HEK293 (cell line): ENCODE results near the gene DEUP1.

Experiments
- CTCF ChIA-PET: fragments of 350-600 bp; formaldehyde crosslinking; extraction: SDS; loops from one replicate; lab custom pipeline; 2021; ENCODE audit warnings: antibody characterized with exemption; lab: Yijun Ruan, JAX
- POLR2A ChIA-PET: fragments of 300-600 bp; formaldehyde crosslinking; extraction: SDS; loops from one replicate; lab custom pipeline; 2020; ENCODE audit warnings: antibody characterized with exemption, inconsistent platforms; lab: Yijun Ruan, JAX
- H3K27ac ChIP-seq: fragments of 200-500 bp; sonication (Bioruptor generic); 2 replicates; pipeline ENCODE4 v1.5.1; 2014; ENCODE audit warnings: low read depth, low read length, control low read depth, inconsistent platforms; ENCODE audit errors: extremely low read depth
- H3K36me3 ChIP-seq, 2 experiments: fragments of 200-500 bp in 1 of 2; sonication (Bioruptor generic) in 1 of 2; 1 replicate in 1 of 2; 2 replicates in 1 of 2; pipeline ENCODE4 v1.5.1; 2014 to 2017; ENCODE audit warnings: inconsistent platforms in 2 of 2, low read length in 2 of 2; ENCODE audit not compliant: control insufficient read depth in 2 of 2, insufficient read depth in 1 of 2
- H3K4me1 ChIP-seq: fragments of 200-500 bp; sonication (Bioruptor generic); 2 replicates; pipeline ENCODE4 v1.5.1; 2014; ENCODE audit warnings: mild to moderate bottlenecking, low read length, inconsistent platforms; ENCODE audit not compliant: control insufficient read depth, insufficient read depth
- H3K4me3 ChIP-seq: 2 replicates; pipeline ENCODE4 v1.5.1; 2011; ENCODE audit warnings: low read depth, mild to moderate bottlenecking, control low read depth, low read length, moderate library complexity
- H3K9me3 ChIP-seq: fragments of 200-500 bp; sonication (Bioruptor generic); 2 replicates; pipeline ENCODE4 v1.5.1; 2014; ENCODE audit warnings: low read depth, low read length, inconsistent platforms; ENCODE audit not compliant: control insufficient read depth, insufficient read depth
- IKZF3 ChIP-seq: fragments of 450-650 bp; IDR thresholded peaks from 2 replicates; pipeline ENCODE4 v1.5.0; 2018; ENCODE audit warnings: missing biosample characterization, mild to moderate bottlenecking, missing genetic modification characterization, moderate library complexity
- KLF10 ChIP-seq: fragments of 450-650 bp; IDR thresholded peaks from 2 replicates; pipeline ENCODE4 v1.5.1; 2018; ENCODE audit warnings: missing biosample characterization, mild to moderate bottlenecking, missing genetic modification characterization
- MZF1 ChIP-seq: fragments of 450-650 bp; formaldehyde crosslinking; IDR thresholded peaks from 2 replicates; pipeline ENCODE4 v1.5.1; 2017; ENCODE audit warnings: missing biosample characterization, missing genetic modification characterization, borderline replicate concordance
- SP3 ChIP-seq: fragments of 450-650 bp; formaldehyde crosslinking; IDR thresholded peaks from 2 replicates; pipeline ENCODE4 v1.5.1; 2016; ENCODE audit warnings: missing biosample characterization, missing genetic modification characterization
- ZBTB20 ChIP-seq: fragments of 450-650 bp; formaldehyde crosslinking; IDR thresholded peaks from 2 replicates; pipeline ENCODE4 v1.5.1; 2016; ENCODE audit warnings: missing biosample characterization, missing genetic modification characterization
- ZBTB8A ChIP-seq: fragments of 450-650 bp; formaldehyde crosslinking; IDR thresholded peaks from 2 replicates; pipeline ENCODE4 v1.5.1; 2016; ENCODE audit warnings: missing biosample characterization, missing genetic modification characterization
- ZFP37 ChIP-seq: fragments of 450-650 bp; formaldehyde crosslinking; IDR thresholded peaks from 2 replicates; pipeline ENCODE4 v1.5.1; 2016; ENCODE audit warnings: missing biosample characterization, missing genetic modification characterization
- ZNF16 ChIP-seq: fragments of 450-650 bp; formaldehyde crosslinking; IDR thresholded peaks from 2 replicates; pipeline ENCODE4 v1.5.1; 2016; ENCODE audit warnings: low read depth, missing biosample characterization, missing genetic modification characterization
- ZNF175 ChIP-seq: fragments of 450-650 bp; formaldehyde crosslinking; IDR thresholded peaks from 2 replicates; pipeline ENCODE4 v1.5.1; 2016; ENCODE audit warnings: missing biosample characterization, missing genetic modification characterization
- ZNF19 ChIP-seq: fragments of 450-650 bp; formaldehyde crosslinking; IDR thresholded peaks from 2 replicates; pipeline ENCODE4; 2016; ENCODE audit warnings: missing biosample characterization, missing genetic modification characterization, low read depth
- ZNF202 ChIP-seq: fragments of 450-650 bp; formaldehyde crosslinking; IDR thresholded peaks from 2 replicates; pipeline ENCODE4 v1.5.1; 2016; ENCODE audit warnings: missing biosample characterization, missing genetic modification characterization, borderline replicate concordance
- ZNF221 ChIP-seq: fragments of 450-650 bp; formaldehyde crosslinking; IDR thresholded peaks from 2 replicates; pipeline ENCODE4 v1.5.1; 2017; ENCODE audit warnings: missing biosample characterization, missing genetic modification characterization, borderline replicate concordance
- ZNF223 ChIP-seq: fragments of 450-650 bp; formaldehyde crosslinking; IDR thresholded peaks from 2 replicates; pipeline ENCODE4 v1.5.1; 2016; ENCODE audit warnings: missing biosample characterization, missing genetic modification characterization
- ZNF394 ChIP-seq: fragments of 450-650 bp; formaldehyde crosslinking; IDR thresholded peaks from 2 replicates; pipeline ENCODE4 v1.5.1; 2016; ENCODE audit warnings: missing biosample characterization, missing genetic modification characterization, mild to moderate bottlenecking, moderate library complexity, borderline replicate concordance
- ZNF416 ChIP-seq: fragments of 450-650 bp; formaldehyde crosslinking; IDR thresholded peaks from 2 replicates; pipeline ENCODE4 v1.5.1; 2016; ENCODE audit warnings: missing biosample characterization, missing genetic modification characterization
- ZNF423 ChIP-seq: fragments of 450-650 bp; formaldehyde crosslinking; IDR thresholded peaks from 2 replicates; pipeline ENCODE4 v1.5.1; 2016; ENCODE audit warnings: missing biosample characterization, missing genetic modification characterization
- ZNF514 ChIP-seq: fragments of 450-650 bp; formaldehyde crosslinking; IDR thresholded peaks from 2 replicates; pipeline ENCODE4 v1.5.1; 2016; ENCODE audit warnings: missing biosample characterization, missing genetic modification characterization
- ZNF596 ChIP-seq: fragments of 450-650 bp; IDR thresholded peaks from 2 replicates; pipeline ENCODE4 v1.5.0; 2018; ENCODE audit warnings: missing biosample characterization, mild to moderate bottlenecking, missing genetic modification characterization, moderate library complexity
- ZNF600 ChIP-seq: fragments of 450-650 bp; formaldehyde crosslinking; IDR thresholded peaks from 2 replicates; pipeline ENCODE4 v1.5.1; 2016; ENCODE audit warnings: missing biosample characterization, missing genetic modification characterization
- ZNF629 ChIP-seq: fragments of 450-650 bp; formaldehyde crosslinking; IDR thresholded peaks from 2 replicates; pipeline ENCODE4 v1.5.1; 2017; ENCODE audit warnings: missing biosample characterization, missing genetic modification characterization
- ZNF670 ChIP-seq: fragments of 450-650 bp; formaldehyde crosslinking; IDR thresholded peaks from 2 replicates; pipeline ENCODE4 v1.5.1; 2016; ENCODE audit warnings: missing biosample characterization, missing genetic modification characterization, low read depth
- TF ChIP-seq, protein P1 (sequence below): fragments of 450-650 bp; formaldehyde crosslinking; IDR thresholded peaks from 2 replicates; pipeline ENCODE4 v1.5.1; 2016; ENCODE audit warnings: missing biosample characterization, missing genetic modification characterization
- TF ChIP-seq, protein P2 (sequence below): fragments of 450-650 bp; formaldehyde crosslinking; IDR thresholded peaks from 2 replicates; pipeline ENCODE4 v1.5.1; 2017; ENCODE audit warnings: missing biosample characterization, missing genetic modification characterization
- TF ChIP-seq, protein P3 (sequence below): fragments of 450-650 bp; formaldehyde crosslinking; IDR thresholded peaks from 2 replicates; pipeline ENCODE4 v1.5.1; 2016; ENCODE audit warnings: missing biosample characterization, missing genetic modification characterization
- TF ChIP-seq, protein P4 (sequence below): fragments of 450-650 bp; formaldehyde crosslinking; IDR thresholded peaks from 2 replicates; pipeline ENCODE4 v1.5.1; 2016; ENCODE audit warnings: missing biosample characterization, missing genetic modification characterization, borderline replicate concordance
- TF ChIP-seq, protein P5 (sequence below): fragments of 450-650 bp; formaldehyde crosslinking; IDR thresholded peaks from 2 replicates; pipeline ENCODE4 v1.5.1; 2017; ENCODE audit warnings: missing biosample characterization, missing genetic modification characterization
- TF ChIP-seq, protein P6 (sequence below): IDR thresholded peaks from 2 replicates; pipeline ENCODE4 v1.6.1; 2011; ENCODE audit warnings: mild to moderate bottlenecking, low read depth, low read length, borderline replicate concordance

DEUP1 gene

DNA sequence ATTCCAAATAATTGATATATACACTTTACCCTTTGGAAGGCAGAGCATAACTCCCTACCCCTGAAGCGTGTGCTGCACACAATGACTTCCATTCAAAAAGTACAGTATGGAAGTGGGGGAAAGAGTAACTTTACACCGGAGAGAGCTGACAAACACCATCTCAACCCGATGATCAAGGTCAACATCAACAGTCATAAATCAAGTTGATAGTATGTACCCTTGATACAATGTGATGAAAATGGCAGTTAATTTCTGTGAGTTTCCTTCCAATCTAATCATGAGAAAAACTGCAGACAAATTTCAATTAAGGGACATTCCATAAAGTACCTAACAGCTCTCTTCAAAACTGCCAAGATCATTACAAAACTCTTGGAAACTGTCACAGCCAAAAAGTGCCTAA lies 6.0 kb upstream of the DEUP1 start:
- POLR2A ChIA-PET = no interaction called here
- H3K4me1 ChIP-seq = no peaks in the 10 kb centered on the region
- CTCF ChIA-PET = interaction anchor here (0.7 kb wide), 1 partner anchor 90 kb away, joined by 3 read pairs; no protein-coding TSS in a partner anchor
- H3K36me3 ChIP-seq = no peaks in the 10 kb centered on the region
- TF ChIP-seq ZNF423 (tag by site-specific recombination) (no peak), ZNF175 (tag by site-specific recombination) (no peak), KLF10 (tag by site-specific recombination) (no peak), ZNF596 (no peak), ZNF394 (no peak), ZNF19 (tag by site-specific recombination) (no peak)
- TF ChIP-seq, protein P1, sequence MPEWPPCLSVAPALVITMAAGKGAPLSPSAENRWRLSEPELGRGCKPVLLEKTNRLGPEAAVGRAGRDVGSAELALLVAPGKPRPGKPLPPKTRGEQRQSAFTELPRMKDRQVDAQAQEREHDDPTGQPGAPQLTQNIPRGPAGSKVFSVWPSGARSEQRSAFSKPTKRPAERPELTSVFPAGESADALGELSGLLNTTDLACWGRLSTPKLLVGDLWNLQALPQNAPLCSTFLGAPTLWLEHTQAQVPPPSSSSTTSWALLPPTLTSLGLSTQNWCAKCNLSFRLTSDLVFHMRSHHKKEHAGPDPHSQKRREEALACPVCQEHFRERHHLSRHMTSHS (tag by site-specific recombination) = no peak
- TF ChIP-seq, protein P2, sequence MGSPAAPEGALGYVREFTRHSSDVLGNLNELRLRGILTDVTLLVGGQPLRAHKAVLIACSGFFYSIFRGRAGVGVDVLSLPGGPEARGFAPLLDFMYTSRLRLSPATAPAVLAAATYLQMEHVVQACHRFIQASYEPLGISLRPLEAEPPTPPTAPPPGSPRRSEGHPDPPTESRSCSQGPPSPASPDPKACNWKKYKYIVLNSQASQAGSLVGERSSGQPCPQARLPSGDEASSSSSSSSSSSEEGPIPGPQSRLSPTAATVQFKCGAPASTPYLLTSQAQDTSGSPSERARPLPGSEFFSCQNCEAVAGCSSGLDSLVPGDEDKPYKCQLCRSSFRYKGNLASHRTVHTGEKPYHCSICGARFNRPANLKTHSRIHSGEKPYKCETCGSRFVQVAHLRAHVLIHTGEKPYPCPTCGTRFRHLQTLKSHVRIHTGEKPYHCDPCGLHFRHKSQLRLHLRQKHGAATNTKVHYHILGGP (tag by site-specific recombination) = no peak
- no peak overlapping the region for H3K4me3 ChIP-seq
- no peak overlapping the region for H3K27ac ChIP-seq
- H3K9me3 ChIP-seq = no peaks in the 10 kb centered on the region

DNA sequence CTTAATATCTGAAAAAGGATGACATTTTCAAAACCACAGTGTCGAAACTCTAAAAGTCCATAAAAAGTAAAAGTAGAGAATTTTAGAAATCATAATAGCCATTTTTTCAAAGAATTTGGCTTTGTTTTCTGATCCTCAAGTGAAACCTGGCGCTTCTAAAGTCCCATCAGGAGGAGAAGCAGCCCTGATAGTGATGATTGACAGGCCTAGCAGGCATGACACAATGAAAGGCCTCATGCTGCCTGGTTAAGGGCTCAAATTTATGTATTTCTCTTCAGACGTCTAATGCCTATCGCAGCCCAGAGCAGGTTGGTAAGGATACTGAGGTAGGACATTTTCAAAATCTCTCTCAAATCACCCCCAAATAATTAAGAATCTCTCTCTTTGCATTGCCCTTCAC lies 3.9 kb upstream of the DEUP1 start:
- ChIA-PET POLR2A (no interaction called here), CTCF (no interaction called here)
- no peak overlapping the region for H3K27ac ChIP-seq
- TF ChIP-seq, protein P3, sequence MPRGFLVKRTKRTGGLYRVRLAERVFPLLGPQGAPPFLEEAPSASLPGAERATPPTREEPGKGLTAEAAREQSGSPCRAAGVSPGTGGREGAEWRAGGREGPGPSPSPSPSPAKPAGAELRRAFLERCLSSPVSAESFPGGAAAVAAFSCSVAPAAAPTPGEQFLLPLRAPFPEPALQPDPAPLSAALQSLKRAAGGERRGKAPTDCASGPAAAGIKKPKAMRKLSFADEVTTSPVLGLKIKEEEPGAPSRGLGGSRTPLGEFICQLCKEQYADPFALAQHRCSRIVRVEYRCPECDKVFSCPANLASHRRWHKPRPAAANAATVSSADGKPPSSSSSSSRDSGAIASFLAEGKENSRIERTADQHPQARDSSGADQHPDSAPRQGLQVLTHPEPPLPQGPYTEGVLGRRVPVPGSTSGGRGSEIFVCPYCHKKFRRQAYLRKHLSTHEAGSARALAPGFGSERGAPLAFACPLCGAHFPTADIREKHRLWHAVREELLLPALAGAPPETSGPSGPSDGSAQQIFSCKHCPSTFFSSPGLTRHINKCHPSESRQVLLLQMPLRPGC = no peak
- TF ChIP-seq ZNF514 (no peak), ZNF202 (no peak), ZNF629 (tag by site-specific recombination) (no peak), MZF1 (tag by site-specific recombination) (no peak), ZNF416 (no peak), IKZF3 (tag by site-specific recombination) (no peak), SP3 (tag by site-specific recombination) (no peak), ZNF600 (tag by site-specific recombination) (no peak), ZNF16 (no peak), ZBTB8A (tag by site-specific recombination) (no peak), ZBTB20 (tag by site-specific recombination) (no peak), ZNF221 (tag by site-specific recombination) (no peak), ZFP37 (tag by site-specific recombination) (no peak), ZNF223 (no peak), ZNF670 (tag by site-specific recombination) (no peak)
- TF ChIP-seq, protein P4, sequence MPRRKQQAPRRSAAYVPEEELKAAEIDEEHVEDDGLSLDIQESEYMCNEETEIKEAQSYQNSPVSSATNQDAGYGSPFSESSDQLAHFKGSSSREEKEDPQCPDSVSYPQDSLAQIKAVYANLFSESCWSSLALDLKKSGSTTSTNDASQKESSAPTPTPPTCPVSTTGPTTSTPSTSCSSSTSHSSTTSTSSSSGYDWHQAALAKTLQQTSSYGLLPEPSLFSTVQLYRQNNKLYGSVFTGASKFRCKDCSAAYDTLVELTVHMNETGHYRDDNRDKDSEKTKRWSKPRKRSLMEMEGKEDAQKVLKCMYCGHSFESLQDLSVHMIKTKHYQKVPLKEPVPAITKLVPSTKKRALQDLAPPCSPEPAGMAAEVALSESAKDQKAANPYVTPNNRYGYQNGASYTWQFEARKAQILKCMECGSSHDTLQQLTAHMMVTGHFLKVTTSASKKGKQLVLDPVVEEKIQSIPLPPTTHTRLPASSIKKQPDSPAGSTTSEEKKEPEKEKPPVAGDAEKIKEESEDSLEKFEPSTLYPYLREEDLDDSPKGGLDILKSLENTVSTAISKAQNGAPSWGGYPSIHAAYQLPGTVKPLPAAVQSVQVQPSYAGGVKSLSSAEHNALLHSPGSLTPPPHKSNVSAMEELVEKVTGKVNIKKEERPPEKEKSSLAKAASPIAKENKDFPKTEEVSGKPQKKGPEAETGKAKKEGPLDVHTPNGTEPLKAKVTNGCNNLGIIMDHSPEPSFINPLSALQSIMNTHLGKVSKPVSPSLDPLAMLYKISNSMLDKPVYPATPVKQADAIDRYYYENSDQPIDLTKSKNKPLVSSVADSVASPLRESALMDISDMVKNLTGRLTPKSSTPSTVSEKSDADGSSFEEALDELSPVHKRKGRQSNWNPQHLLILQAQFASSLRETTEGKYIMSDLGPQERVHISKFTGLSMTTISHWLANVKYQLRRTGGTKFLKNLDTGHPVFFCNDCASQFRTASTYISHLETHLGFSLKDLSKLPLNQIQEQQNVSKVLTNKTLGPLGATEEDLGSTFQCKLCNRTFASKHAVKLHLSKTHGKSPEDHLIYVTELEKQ = no peak
- TF ChIP-seq, protein P5, sequence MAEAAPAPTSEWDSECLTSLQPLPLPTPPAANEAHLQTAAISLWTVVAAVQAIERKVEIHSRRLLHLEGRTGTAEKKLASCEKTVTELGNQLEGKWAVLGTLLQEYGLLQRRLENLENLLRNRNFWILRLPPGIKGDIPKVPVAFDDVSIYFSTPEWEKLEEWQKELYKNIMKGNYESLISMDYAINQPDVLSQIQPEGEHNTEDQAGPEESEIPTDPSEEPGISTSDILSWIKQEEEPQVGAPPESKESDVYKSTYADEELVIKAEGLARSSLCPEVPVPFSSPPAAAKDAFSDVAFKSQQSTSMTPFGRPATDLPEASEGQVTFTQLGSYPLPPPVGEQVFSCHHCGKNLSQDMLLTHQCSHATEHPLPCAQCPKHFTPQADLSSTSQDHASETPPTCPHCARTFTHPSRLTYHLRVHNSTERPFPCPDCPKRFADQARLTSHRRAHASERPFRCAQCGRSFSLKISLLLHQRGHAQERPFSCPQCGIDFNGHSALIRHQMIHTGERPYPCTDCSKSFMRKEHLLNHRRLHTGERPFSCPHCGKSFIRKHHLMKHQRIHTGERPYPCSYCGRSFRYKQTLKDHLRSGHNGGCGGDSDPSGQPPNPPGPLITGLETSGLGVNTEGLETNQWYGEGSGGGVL (tag by site-specific recombination) = no peak
- TF ChIP-seq, protein P6, sequence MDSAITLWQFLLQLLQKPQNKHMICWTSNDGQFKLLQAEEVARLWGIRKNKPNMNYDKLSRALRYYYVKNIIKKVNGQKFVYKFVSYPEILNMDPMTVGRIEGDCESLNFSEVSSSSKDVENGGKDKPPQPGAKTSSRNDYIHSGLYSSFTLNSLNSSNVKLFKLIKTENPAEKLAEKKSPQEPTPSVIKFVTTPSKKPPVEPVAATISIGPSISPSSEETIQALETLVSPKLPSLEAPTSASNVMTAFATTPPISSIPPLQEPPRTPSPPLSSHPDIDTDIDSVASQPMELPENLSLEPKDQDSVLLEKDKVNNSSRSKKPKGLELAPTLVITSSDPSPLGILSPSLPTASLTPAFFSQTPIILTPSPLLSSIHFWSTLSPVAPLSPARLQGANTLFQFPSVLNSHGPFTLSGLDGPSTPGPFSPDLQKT = no peak

More for the DNA sequence above, 3.9 kb upstream of the DEUP1 start:
- H3K4me3 ChIP-seq = no peak overlapping the region
- no peaks in the 10 kb centered on the region for H3K36me3 ChIP-seq
- no peaks in the 10 kb centered on the region for H3K9me3 ChIP-seq
- H3K4me1 ChIP-seq = no peaks in the 10 kb centered on the region
